A549 treated with CpdA at 1 μM for 4 hours (cell line): ENCODE results near the gene HEXIM1. TPM values are rescaled to one million over a fixed set of nuclear protein-coding genes. Genes with fewer than 3 reads are reported as not detected.

Experiments used
- total RNA-seq: library from RNA; stranded (reverse); fragments of 200-300 nt; extraction: Qiagen RNA extraction; gene quantifications from 5 replicates; pipeline ENCODE4 v1.2.3, GENCODE V29; 2022; ENCODE audit warnings: low read depth

The HEXIM1 gene
- 46.7 to 62.6 TPM (median 54.8 TPM) in 5 replicates for total RNA-seq

GRCh38 chr17:45148183-45149036 lies at the start of gene HEXIM1:
TSS of gene HEXIM1 (plus strand) at chr17:45148475. CDS start at chr17:45149191, 716 bp downstream.

DNA sequence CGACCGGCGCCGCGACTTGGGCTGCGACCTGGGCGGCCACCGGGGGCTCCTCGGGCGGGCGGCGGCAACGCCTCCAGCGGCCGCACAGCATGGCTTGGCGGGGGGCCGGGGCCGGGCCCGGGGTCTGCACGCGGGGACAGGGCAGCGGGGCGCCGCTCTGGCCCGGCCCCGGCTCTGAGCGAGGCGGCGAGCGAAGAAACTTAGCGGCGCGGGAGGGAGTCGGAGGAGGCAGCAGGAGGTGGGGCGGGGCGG lies 16.0 kb upstream of the HEXIM1 start, which contains the start of gene PLCD3:
Gene PLCD3, minus strand, starts transcription at position 196 of the 252 bp plus-strand sequence. Its CDS starts 105 bp downstream, at position 91.

DNA sequence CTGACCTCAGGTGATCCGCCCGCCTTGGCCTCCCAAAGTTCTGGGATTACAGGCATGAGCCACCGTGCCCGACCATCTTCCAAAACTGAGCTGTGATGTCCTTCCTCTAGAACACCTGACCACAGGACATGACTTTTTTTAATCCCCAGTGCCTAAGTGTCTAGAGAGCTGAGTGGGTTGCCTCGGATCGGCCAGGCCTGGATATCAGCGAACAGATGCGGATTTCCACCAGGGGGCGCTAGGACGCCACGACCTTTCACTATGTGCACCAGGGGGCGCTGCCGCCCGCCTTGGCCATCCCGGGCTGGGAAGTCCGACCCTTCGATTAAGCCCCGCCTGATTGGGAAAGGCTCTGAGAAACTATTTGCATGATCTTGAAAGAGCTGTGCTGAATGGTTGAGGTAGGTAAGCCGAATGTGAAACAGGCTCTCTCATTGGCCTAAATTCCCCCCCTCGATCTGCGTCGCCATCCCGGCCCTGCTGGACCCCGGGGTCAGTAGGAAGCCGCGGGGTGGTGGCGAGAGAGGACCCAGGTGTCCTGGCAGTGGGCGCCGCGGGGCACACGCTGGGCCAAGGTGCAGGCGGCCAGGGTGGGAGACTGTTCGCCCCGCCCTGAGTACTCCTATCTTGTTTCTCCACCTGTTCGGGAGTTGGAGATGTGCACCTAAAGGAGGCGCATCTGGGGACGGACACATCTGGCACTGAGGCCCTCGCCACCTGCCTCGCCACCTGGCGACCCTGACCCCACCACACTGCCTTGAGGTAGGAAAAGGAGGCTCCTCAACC lies 12.9 kb upstream of the HEXIM1 start, which contains the start of gene ACBD4:
Gene ACBD4, plus strand, starts transcription at position 496 of the 786 bp plus-strand sequence. CDS start 458 bp downstream, outside the sequence.

DNA sequence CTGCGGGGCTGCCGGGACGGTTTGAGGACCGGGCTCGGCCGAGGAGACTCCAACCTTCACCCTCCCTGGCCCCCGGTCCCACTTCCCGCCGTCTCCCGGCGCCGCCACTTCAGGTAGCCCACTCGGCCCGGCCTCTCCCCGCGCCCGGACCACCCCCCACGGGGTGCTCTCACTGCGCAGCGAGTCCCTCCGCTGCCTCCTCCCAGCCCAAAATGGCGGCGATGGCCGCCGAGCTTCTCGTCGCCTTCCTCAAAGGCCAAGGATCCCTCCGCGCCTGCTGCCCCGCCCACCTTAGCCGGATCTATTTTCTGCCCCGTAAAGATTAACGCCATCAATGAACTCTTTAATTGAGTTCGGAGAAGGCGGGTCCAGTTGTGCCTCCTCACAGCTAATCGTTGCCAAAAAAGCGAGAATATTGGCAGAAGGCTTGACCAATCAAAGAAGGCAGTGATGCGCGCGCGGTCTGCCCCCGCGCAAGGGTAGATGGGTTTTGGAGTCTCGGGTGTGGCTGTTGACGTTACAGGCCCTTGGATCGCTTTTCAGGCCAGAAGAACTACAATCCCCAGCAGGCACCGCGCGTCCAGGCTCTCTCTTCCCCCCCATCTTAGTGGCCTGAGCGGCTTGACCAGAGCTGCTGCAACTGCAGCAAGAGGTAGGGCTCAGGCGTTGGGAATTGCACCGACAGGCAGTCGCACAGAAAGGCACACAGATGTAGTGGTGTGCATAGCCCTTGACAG lies 13.2 kb downstream of the HEXIM1 start, which contains the start of gene HEXIM2:
Gene HEXIM2, plus strand, starts transcription at position 588 of the 737 bp plus-strand sequence. CDS start 919 bp downstream, outside the sequence.

Other genes starting within 250 kb of the HEXIM1 start
- 153 to 208 TPM (median 162 TPM) in 5 replicates for gene EFTUD2, start 249.0 kb upstream of the HEXIM1 start, total RNA-seq
- gene GFAP, start 233.0 kb upstream of the HEXIM1 start, total RNA-seq = 0.39 to 2.0 TPM (median 1.0 TPM) in 5 replicates
- 34.7 to 40.7 TPM (median 40.0 TPM) in 5 replicates for gene KIF18B, start 200.7 kb upstream of the HEXIM1 start, total RNA-seq
- 14.5 to 33.6 TPM (median 29.8 TPM) in 5 replicates for gene C1QL1, start 180.2 kb upstream of the HEXIM1 start, total RNA-seq
- 16.9 to 23.2 TPM (median 21.8 TPM) in 5 replicates for gene DCAKD, start 96.8 kb upstream of the HEXIM1 start, total RNA-seq
- 173 to 447 TPM (median 176 TPM) in 5 replicates for gene NMT1, start 87.2 kb upstream of the HEXIM1 start, total RNA-seq
- 154 to 216 TPM (median 189 TPM) in 5 replicates for gene PLCD3, start 16.0 kb upstream of the HEXIM1 start, total RNA-seq
- 6.1 to 10.0 TPM (median 8.1 TPM) in 5 replicates for gene ACBD4, start 12.8 kb upstream of the HEXIM1 start, total RNA-seq
- gene HEXIM2, start 13.4 kb downstream of the HEXIM1 start, total RNA-seq = 13.6 to 18.7 TPM (median 18.0 TPM) in 5 replicates
- gene FMNL1, start 73.4 kb downstream of the HEXIM1 start, total RNA-seq = 33.0 to 46.5 TPM (median 42.1 TPM) in 5 replicates
- gene SPATA32, start 113.6 kb downstream of the HEXIM1 start, total RNA-seq = 0.16 to 0.20 TPM (median 0.17 TPM) in 4 of 5 replicates, not detected in the other
- 54.1 to 87.5 TPM (median 67.8 TPM) in 5 replicates for gene MAP3K14, start 168.5 kb downstream of the HEXIM1 start, total RNA-seq